ENCODE data around the gene DCAF11. TPM values are rescaled to one million over a fixed set of nuclear protein-coding genes. Genes with fewer than 3 reads are reported as not detected.

DCAF11 gene
- total RNA-seq, 1 donor from 2014 or later: 80.3 TPM

DNA sequence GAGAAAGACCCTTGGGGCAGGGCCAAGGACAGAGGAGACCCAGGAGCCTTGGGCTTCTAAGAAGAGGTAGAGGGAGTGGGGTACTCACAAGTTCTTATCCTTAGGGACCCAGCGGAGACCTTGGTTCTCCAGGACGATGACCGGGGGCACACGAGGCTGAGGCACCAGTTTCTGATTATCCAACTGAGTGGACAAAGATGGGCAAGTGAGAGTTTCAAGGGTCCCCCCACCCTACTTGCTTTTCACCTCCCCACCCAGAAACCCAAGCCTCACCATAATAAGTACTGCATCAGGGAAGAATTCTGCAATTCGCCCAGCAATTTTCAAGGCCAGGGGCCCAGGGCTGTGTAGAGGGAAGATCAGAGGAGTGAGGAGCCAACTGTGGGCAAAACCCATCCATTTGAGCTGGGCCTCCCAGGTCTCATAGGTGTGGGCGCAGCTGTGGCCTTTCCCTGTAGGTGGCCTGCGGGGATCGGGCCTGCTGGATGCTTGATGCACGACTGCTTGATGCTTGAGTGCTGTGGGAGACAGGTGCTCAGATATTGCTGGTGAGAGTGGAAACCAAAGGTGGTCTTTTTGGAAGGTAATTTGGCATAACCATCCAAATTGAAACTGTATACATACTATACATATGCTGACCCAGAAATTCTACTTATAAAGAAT, 24.8 kb downstream of the DCAF11 start:
- DNase-seq: no peak

DNA sequence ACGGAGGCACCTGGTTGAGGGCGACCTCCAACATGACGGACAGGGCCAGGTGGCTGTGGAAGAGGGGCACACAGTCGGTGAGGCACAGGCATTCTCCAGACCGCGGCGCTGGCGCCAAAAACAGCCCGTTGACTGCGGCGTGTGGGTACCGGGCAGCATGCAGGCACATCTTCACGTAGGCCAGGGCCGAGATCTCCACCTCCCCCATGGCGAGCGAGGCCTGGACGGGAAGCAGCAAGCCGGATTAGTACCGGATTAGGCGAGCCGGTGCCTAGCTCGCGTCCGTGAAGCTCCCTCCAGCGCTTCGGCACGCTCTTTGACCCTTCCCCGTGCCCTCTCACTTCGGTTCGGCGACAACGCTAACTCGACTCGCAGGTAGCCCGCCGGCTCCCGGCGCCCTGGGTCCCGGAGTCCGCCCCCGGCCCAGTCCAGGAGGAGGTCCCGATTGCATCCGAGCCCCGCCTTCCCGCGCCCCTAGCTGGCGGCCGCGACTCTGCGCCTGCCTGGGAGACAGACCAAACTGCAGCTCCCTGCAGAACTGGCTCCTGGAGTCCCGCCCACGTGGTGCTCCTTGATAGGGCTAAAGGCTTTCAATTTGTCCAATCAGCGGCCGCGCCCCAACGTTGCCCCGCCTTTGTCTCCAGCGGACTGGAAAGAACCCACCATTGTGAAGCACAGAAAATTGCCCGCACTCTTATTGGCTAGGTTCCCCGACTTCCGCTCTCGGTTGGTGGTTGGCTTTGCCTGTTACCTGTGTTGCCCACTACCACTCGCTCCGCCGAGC, 26.7 kb downstream of the DCAF11 start, which contains the start of gene EMC9:
Gene EMC9 (minus strand): TSS at position 495 of the 784 bp plus-strand sequence. CDS start 287 bp downstream, at position 208.
- DNase-seq: peak; percentile 100

DNA sequence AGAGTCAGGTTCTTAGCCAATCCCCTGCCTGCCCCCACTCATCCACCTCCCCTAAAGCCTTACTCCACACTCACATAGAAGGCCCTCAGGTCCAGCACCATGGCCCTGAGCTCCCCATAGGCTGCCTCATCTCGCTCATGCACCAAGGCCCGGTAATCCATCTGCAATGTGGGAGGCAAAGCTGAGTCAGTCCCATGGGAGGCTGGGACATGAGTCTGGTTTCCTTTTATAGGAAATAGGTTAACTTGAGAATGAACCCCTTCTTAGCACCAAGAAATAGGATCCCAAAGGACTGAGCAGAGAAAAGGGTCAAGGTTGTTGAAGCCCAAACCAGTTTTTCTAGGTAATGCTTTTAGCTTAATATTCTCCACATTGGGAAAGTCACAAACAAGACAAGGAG, 28.9 kb downstream of the DCAF11 start:
- DNase-seq: no peak

DNA sequence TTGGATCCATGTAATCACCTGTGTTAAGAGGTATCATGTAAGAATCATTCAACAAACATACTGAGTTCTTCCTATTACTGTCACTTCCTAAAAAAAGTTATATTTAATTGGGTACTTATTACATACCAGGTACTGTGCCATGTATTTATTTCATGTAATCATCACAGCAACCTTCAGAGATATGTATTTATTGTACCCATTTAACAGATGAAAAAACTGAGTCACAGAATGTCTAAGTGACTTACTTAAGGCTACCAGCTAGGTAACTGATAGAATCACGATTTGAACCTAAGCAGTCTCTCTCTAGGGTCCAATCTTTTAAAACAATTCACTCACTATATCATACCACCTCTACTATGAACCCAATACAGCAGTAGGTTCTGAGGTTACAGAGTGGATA, 29.9 kb downstream of the DCAF11 start:
- DNase-seq: no peak

DNA sequence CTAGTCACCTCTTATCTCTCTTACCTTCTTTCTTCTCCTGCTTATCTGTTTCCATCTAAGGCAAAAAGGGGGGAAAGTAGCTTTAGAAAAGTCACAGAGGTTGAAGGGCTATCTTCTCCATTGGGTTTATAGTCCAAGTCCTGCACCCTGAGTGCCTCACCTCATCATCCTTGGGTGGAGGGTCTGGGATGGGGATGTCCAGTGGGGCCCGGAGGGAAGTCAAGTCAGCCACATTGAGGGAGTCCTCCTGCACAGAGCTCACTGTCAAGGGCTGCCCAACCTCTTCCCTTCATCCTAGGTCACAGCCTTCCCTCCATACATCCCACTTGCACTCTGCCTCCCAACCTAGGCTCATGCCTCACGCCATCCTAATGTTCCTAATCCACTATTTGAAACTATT, 30.6 kb downstream of the DCAF11 start:
- DNase-seq: no peak

DNA sequence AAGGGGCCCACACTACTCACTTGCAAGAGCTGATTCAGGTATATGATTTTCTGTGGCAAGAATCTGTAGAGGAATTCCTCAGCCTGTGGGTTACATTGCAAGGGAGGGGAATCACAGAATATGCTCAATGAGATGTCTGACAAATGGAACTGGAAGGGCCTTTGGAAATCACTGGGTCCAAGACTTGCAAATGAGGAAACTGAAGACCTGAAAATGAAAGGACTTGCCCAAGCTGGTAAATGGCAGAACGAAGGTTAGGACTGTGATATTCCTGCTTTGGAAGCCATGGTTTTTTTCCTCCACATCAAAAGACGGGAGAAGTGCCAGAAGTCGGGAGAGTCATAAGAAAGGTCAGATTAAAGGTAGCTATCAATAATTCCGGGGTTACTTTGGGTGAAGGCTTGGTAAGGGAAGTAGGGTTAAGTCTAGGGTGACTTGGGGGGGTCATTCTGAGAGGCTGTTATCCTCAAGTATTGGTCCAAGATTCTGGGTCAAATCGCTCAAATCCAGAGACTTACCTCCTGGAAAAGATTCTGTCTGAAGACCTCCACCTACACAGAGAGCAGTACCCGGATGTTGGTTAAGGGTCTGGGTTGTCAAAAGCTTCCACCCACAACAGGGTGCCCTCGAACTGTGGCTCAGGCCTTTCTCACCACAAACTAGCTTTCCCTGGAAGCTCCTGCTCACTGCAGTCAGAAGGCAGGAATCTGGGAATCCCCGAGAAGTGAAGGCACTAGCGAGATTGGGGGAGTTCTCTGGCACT, 31.3 kb downstream of the DCAF11 start:
- DNase-seq: no peak

DNA sequence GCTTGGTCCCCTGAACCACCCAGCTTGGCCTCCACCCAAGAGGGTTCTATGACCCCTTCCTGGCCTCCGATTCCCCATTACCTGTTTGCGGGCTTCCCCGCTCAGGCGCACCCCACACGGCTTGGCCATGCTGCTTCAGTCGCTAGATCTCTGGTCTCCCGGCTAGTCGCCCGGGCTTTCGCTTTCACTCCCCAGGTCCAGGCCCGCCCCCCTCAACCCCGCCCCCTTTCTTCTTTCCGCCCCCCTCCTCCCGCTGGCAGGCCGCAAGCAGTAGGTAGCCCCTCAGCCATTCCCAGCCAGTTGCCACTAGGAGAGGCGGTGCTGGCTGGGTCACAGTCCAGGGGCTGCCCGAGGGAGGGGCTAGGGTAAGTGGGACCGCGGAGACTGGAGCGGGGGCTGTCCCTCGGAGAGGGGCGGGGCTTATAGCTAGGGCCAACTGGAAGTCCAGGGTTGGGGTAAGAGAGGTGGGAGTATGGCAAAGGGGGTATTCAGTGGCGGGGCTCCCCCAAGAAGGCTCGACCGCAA, 31.9 kb downstream of the DCAF11 start, which contains the start of gene PSME2:
Gene PSME2 (minus strand): TSS at position 158 of the 525 bp plus-strand sequence. CDS start 29 bp downstream, at position 129.
- peak; percentile 98 for DNase-seq

DNA sequence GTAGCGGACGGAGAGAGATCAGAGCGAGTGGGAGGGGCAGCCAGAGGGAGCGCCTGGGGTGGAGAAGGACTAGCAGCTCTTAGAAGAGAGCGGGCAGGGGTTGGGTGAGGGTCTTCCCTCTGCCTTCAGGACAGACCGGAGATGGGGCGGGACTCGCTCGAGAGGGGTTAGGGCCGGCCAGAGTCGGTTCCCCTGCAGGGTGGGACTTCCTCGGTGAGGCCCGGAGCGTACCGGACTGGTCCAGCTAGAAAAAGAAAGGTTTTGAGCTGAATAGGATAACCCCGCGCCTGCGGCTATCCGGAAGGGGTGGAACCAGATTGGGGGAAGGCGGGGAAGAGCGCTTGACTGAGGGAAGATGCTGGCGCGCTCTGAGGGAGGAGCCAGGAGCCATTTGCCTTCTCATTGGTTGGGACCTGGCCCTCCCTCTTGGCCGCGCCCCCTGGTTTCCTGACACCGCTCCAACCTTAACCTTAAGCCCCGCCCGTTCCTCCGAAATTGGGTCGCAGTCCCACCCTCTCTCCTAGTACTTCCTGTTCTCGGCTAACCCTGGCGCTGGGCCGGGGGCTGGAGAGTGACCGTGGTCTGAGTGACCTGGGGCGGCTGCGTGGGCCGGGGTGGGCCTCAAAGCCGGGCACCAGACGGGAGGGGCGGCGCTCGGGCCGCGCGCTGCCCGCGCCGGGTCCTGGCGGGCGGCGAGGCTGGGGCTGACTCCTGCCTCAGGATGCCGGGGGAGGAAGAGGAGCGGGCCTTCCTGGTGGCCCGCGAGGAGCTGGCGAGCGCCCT, 32.6 kb downstream of the DCAF11 start, which contains the start of gene RNF31:
Gene RNF31 (plus strand): TSS at position 521 of the 783 bp plus-strand sequence. CDS start 201 bp downstream, at position 722.
- DNase-seq: peak; percentile 100

DNA sequence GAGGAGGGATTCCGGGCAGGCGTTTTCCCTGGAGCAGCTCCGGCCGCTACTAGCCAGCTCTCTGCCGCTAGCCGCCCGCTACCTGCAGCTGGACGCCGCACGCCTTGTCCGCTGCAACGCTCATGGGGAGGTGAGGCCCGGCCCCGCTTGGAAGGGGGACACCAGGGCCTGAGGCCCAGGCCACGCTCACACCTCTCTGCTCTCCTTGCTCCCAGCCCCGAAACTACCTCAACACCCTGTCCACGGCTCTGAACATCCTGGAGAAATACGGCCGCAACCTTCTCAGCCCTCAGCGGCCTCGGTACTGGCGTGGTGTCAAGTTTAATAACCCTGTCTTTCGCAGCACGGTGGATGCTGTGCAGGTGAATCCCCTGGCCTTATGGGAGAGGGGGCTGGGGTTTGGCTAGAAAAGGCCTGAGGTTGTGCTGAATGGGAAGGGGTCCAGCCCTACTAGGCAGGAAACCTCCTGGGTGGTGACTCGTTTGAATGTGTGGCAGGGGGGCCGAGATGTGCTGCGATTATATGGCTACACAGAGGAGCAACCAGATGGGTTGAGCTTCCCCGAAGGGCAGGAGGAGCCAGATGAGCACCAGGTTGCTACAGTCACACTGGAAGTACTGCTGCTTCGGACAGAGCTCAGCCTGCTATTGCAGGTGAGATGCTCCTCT, 33.3 kb downstream of the DCAF11 start:
- DNase-seq: no peak

DNA sequence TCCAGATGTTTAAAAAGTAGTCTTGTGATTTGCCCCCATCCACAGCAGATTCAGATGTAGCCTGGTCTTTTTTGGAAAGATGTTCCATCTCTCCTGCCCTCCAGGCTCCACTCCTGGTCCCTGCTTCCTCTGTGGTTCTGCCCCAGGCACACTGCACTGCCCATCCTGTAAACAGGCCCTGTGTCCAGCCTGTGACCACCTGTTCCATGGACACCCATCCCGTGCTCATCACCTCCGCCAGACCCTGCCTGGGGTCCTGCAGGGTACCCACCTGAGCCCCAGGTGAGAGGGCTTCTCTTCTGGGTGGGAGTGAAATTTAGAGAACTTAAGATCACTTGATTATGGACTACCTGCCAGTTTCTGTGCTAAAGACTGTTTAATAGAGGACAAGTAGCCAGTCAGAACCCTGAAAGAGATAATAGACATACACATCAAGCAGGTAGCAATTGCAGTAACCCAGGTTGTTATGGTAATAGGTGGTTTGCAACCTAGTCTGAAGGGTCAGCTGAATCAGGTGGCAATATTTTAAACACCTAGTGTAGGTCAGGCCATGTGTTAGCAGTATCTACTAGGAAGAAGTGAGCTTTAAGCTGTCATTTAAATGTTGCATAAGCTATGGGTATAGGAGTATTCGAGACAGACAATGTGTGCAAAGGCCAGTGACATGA, 34.9 kb downstream of the DCAF11 start:
- DNase-seq: no peak

DNA sequence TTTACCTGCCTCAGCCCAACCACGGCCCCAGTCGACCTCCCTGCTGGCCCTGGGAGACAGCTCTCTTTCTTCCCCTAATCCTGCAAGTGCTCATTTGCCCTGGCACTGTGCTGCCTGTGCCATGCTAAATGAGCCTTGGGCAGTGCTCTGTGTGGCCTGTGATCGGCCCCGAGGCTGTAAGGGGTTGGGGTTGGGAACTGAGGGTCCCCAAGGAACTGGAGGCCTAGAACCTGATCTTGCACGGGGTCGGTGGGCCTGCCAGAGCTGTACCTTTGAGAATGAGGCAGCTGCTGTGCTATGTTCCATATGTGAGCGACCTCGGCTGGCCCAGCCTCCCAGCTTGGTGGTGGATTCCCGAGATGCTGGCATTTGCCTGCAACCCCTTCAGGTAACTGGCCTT, 35.5 kb downstream of the DCAF11 start:
- no peak for DNase-seq

DNA sequence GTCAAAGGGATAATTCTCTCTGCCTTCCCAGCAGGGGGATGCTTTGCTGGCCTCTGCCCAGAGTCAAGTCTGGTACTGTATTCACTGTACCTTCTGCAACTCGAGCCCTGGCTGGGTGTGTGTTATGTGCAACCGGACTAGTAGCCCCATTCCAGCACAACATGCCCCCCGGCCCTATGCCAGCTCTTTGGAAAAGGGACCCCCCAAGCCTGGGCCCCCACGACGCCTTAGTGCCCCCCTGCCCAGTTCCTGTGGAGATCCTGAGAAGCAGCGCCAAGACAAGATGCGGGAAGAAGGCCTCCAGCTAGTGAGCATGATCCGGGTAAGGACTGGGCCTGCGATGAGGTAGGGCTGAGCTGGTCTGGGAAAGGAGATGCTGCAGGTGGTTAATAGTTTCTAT, 36.0 kb downstream of the DCAF11 start:
- no peak for DNase-seq

DNA sequence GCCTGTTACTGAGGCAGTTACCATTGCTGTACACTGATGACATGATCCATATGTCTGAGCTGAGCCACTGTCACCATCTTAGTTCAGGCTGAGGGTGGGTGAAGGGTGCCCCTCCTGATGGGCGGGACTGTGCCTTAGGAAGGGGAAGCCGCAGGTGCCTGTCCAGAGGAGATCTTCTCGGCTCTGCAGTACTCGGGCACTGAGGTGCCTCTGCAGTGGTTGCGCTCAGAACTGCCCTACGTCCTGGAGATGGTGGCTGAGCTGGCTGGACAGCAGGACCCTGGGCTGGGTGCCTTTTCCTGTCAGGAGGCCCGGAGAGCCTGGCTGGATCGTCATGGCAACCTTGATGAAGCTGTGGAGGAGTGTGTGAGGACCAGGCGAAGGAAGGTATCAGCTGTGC, 36.4 kb downstream of the DCAF11 start:
- DNase-seq: no peak

DNA sequence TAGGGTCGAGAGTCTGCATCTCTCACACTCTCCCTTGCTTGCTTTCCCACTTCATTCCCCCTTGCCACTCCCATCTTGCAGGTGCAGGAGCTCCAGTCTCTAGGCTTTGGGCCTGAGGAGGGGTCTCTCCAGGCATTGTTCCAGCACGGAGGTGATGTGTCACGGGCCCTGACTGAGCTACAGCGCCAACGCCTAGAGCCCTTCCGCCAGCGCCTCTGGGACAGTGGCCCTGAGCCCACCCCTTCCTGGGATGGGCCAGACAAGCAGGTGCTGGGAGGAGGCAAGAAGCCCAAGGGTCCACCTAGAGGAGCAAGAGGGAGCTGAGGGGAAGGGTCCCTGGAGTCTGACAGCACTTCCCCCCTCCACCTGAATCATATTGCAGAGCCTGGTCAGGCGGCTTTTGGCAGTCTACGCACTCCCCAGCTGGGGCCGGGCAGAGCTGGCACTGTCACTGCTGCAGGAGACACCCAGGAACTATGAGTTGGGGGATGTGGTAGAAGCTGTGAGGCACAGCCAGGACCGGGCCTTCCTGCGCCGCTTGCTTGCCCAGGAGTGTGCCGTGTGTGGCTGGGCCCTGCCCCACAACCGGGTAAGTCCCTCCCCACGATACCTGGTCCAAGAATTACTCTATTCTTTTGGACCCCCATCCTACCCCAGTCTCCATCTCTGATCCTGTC, 37.0 kb downstream of the DCAF11 start:
- no peak for DNase-seq

DNA sequence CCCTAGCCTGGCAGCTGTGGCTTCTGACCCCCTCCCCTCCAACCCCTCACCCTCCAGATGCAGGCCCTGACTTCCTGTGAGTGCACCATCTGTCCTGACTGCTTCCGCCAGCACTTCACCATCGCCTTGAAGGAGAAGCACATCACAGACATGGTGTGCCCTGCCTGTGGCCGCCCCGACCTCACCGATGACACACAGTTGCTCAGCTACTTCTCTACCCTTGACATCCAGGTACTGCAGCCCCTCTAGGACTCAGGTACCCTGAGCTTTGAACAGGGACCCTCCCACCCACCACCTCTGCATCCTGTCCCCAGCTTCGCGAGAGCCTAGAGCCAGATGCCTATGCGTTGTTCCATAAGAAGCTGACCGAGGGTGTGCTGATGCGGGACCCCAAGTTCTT, 40.5 kb downstream of the DCAF11 start:
- DNase-seq: no peak

DNA sequence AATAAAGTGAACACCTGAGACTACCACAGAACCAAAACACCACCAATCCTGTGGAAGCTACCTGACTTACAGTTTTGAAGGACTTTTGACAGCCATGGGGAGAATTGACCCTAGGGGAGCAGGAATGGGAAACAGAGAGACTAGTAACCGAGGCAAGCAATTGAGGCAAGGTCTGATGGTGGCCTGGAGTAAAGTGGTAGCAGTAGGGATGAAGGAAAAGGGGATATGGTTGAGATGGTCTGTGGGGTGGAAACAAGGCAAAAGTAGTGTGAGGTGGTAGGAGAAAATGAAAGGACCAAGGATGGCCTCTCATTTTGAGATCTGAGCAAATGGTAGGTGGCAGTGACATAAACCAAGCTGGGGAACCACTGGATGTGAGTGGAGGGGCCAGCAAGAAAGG, 42.3 kb downstream of the DCAF11 start:
- no peak for DNase-seq

DNA sequence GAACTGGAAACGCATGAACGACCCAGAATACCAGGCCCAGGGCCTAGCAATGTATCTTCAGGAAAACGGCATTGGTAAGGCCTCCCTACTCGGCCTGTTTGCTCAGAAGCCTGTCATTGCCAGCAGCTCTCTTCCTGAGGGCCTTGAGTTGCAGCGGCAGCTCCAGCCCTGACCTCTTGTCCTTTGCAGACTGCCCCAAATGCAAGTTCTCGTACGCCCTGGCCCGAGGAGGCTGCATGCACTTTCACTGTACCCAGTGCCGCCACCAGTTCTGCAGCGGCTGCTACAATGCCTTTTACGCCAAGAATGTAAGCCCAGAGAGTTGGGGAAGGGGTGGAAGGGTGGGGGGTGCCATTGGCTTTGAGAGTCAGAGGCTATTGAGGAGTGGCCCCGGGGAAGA, 42.8 kb downstream of the DCAF11 start:
- DNase-seq: no peak

DNA sequence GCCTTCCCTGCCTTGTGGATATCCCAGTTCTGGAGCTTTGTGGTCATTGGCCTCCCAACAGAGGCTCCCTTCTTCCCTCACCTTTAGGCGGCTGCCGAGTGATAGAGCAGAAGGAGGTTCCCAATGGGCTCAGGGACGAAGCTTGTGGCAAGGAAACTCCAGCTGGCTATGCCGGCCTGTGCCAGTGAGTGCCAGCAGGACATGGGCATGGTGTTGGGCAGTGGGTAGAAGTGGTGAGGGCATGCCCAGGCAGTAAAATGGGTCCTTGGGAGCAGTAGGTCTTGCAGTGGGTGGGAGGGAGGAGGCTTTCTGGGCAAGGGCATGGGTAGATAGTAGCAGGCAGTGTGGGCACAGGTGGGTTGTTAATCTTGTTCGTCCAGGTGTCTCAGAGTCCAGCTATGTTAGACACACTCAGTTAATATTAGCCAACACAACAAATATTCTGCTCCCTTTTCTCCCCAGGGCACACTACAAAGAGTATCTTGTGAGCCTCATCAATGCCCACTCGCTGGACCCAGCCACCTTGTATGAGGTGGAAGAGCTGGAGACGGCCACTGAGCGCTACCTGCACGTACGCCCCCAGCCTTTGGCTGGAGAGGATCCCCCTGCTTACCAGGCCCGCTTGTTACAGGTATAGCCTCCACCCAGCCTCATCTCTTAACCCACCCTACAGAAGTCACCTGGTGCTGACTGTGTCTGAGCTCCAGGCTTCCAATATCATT, 45.4 kb downstream of the DCAF11 start:
- no peak for DNase-seq

DNA sequence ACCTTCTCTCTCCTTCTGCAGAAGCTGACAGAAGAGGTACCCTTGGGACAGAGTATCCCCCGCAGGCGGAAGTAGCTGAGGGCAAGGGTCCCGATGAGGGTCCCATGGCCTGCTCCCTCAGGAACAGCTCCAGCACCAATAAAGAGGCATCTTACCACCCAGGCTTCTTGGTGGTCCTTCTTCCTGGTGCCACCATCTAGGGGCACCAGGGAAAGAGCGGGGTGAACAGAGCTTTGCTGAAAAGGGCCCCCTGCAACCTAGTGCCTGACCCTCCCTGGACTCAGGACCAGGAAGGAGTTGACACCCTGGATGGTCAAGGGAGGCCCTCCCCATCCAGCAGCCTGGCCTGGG, 45.9 kb downstream of the DCAF11 start:
- DNase-seq: no peak
